NCI-H460 (cell line): ENCODE data around the gene B3GNT5. TPM values are rescaled to one million over a fixed set of nuclear protein-coding genes. Genes with fewer than 3 reads are reported as not detected.

ENCODE experiments used
- DNase-seq: peaks from one replicate; pipeline ENCODE4 v3.0.0-alpha.2; 2016; ENCODE audit warnings: low read depth; ENCODE audit errors: extremely low read depth
- small RNA-seq, 2 experiments: library from RNA; depleted of rRNA; stranded (forward); fragments of <200 nt; gene quantifications; one replicate each; pipeline ENCODE3, GENCODE V24; 2014
- total RNA-seq: library from RNA; depleted of rRNA; stranded (reverse); fragments of >200 nt; shearing (Covaris generic); gene quantifications from 2 replicates; pipeline ENCODE4 v1.2.3, GENCODE V29; 2014; rRNA removed

Gene B3GNT5
- total RNA-seq, 1 experiment from 2014 or later = 9.7 TPM

GRCh38 chr3:183317271-183317670 lies 64.2 kb downstream of the B3GNT5 start:
- DNase-seq = no peak

GRCh38 chr3:183317886-183318865 lies 65.1 kb downstream of the B3GNT5 start:
- no peak for DNase-seq

- no peak for DNase-seq
These were observed 65.8 kb downstream of the B3GNT5 start for GRCh38 chr3:183318877-183319276.

DNA sequence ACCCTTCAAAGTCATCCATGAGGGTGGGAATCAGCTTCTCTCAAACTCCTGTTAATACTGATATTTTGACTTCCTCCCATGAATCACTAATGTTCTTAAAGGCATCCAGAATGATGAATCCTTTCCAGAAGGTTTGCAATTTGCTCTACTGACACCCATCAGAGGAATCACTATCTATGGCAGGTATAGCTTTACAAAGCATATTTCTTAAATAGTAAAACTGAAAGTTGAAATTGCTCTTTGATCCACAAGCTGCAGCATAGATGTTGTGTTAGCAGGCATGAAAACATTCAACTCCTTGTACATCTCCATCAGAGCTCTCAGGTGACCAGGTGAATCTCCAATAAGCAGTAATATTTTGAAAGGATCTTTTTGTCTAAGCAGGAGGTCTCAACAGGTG lies 66.3 kb downstream of the B3GNT5 start:
- DNase-seq = no peak

Small RNA genes within 50 kb of the gene (small RNA-seq; reads per million reads assigned to genes)
- 0 reads per million in 2 experiments for gene RNA5SP151

Other genes starting within 250 kb of the B3GNT5 start
- 4.6 and 6.2 TPM in 2 replicates for gene MCCC1, start 153.8 kb upstream of the B3GNT5 start, total RNA-seq
- 3.8 and 4.6 TPM in 2 replicates for gene LAMP3, start 90.5 kb upstream of the B3GNT5 start, total RNA-seq
- 0.57 and 1.2 TPM in 2 replicates for gene MCF2L2, start 175.4 kb downstream of the B3GNT5 start, total RNA-seq